ENCODE data around the gene CHRNA3.

Gene CHRNA3

GRCh38 chr15:78550815-78551214, 70.0 kb downstream of the CHRNA3 start:
- DNase-seq: no peak

DNA sequence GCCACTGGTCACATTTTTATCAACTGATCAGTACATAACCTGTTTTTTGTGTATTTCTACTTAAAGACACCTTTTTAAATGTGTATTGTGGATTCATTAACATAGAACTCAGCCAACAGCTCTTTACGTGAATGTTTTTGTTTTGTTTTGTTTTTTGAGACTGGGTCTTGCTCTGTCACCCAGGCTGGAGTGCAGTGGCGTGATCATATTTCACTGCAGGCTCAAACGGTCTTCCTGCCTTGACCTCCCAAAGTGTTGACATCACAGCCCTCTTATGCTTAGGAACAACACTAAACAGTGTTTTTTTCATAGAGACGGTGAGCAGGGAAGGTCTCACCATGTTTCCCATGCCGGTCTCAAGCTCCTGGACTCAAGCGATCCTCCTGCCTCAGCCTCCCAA, 70.6 kb downstream of the CHRNA3 start:
- DNase-seq: no peak
